Neuronal stem cell (in vitro differentiated cells): ENCODE measurements around the gene APPBP2.

Source experiments
- DNase-seq: peaks from one replicate; pipeline ENCODE4 v3.0.0-alpha.2; 2013; ENCODE audit warnings: low spot score
- H2AFZ ChIP-seq: one replicate; pipeline ENCODE4 v1.6.1; 2013; ENCODE audit warnings: mild to moderate bottlenecking, low read length, inconsistent platforms
- H2AK5ac ChIP-seq: 2 replicates; pipeline ENCODE4 v1.6.1; 2013; ENCODE audit warnings: low read depth, mild to moderate bottlenecking, inconsistent platforms, low read length, moderate library complexity, mixed read lengths
- H2BK120ac ChIP-seq: 2 replicates; pipeline ENCODE4 v1.6.1; 2013; ENCODE audit warnings: low read depth, mild to moderate bottlenecking, inconsistent platforms, low read length, moderate library complexity, mixed read lengths
- H2BK12ac ChIP-seq: one replicate; pipeline ENCODE4 v1.6.1; 2013; ENCODE audit warnings: low read length, inconsistent platforms
- H2BK15ac ChIP-seq: 2 replicates; pipeline ENCODE4 v1.6.1; 2013; ENCODE audit warnings: mild to moderate bottlenecking, low read length, inconsistent platforms, mixed read lengths
- H2BK5ac ChIP-seq: one replicate; pipeline ENCODE4 v1.6.1; 2013; ENCODE audit warnings: inconsistent platforms, mild to moderate bottlenecking, low read length, moderate library complexity
- H3K14ac ChIP-seq: one replicate; pipeline ENCODE4 v1.6.1; 2013; ENCODE audit warnings: low read length, inconsistent platforms
- H3K18ac ChIP-seq: 2 replicates; pipeline ENCODE4 v1.6.1; 2013; ENCODE audit warnings: low read length, inconsistent platforms
- H3K23ac ChIP-seq: 2 replicates; pipeline ENCODE4 v1.6.1; 2013; ENCODE audit warnings: low read depth, mild to moderate bottlenecking, mixed read lengths, low read length, inconsistent platforms; ENCODE audit not compliant: poor library complexity
- H3K27ac ChIP-seq: replicated peaks from 3 replicates; pipeline ENCODE4 v1.5.1; 2013; ENCODE audit warnings: low read length, inconsistent platforms
- H3K27me3 ChIP-seq, 3 experiments: 2 replicates each; pipeline ENCODE4 v1.6.1; 2013; ENCODE audit warnings: low read length in 3 of 3, mild to moderate bottlenecking in 2 of 3, inconsistent platforms in 1 of 3, low read depth in 1 of 3, mixed read lengths in 1 of 3, moderate library complexity in 1 of 3; ENCODE audit not compliant: control insufficient read depth in 3 of 3, insufficient read depth in 3 of 3
- H3K36me3 ChIP-seq, 2 donors: replicated peaks in 1 of 2; 2 replicates each; pipeline ENCODE4 v1.6.1; 2013; ENCODE audit warnings: low read length in 2 of 2; ENCODE audit not compliant: control insufficient read depth in 2 of 2, insufficient read depth in 2 of 2
- H3K4ac ChIP-seq: 2 replicates; pipeline ENCODE4 v1.6.1; 2013; ENCODE audit warnings: inconsistent platforms, mild to moderate bottlenecking, low read length, moderate library complexity
- H3K4me1 ChIP-seq, 2 donors: 1 replicate in 1 of 2; 2 replicates in 1 of 2; pipeline ENCODE4 v1.6.1; 2013; ENCODE audit warnings: low read length in 2 of 2, low read depth in 1 of 2; ENCODE audit not compliant: control insufficient read depth in 2 of 2, insufficient read depth in 1 of 2
- H3K4me2 ChIP-seq: one replicate; pipeline ENCODE4 v1.6.1; 2013; ENCODE audit warnings: mild to moderate bottlenecking, low read length, inconsistent platforms; ENCODE audit not compliant: insufficient read depth, poor library complexity, severe bottlenecking
- H3K4me3 ChIP-seq, 2 donors: 2 replicates each; pipeline ENCODE4 v1.5.1; 2013; ENCODE audit warnings: low read length in 2 of 2, mild to moderate bottlenecking in 2 of 2, inconsistent platforms in 1 of 2, moderate library complexity in 1 of 2
- H3K79me1 ChIP-seq: one replicate; pipeline ENCODE4 v1.6.1; 2013; ENCODE audit warnings: low read depth, mild to moderate bottlenecking, inconsistent platforms, low read length, moderate library complexity
- H3K9ac ChIP-seq: one replicate; pipeline ENCODE4 v1.6.1; 2013; ENCODE audit warnings: mild to moderate bottlenecking, low read depth, low read length, inconsistent platforms; ENCODE audit not compliant: poor library complexity
- H3K9me3 ChIP-seq, 2 donors: replicated peaks in 1 of 2; 2 replicates each; pipeline versions ENCODE3 to v1.6.1; 2013; ENCODE audit warnings: low read length in 2 of 2, mild to moderate bottlenecking in 2 of 2, inconsistent platforms in 1 of 2, low read depth in 1 of 2, mixed read lengths in 1 of 2, moderate library complexity in 1 of 2; ENCODE audit not compliant: control insufficient read depth in 2 of 2, insufficient read depth in 1 of 2
- H4K8ac ChIP-seq: one replicate; pipeline ENCODE4 v1.6.1; 2013; ENCODE audit warnings: low read depth, mild to moderate bottlenecking, inconsistent platforms, low read length, moderate library complexity
- H4K91ac ChIP-seq: one replicate; pipeline ENCODE4 v1.6.1; 2013; ENCODE audit warnings: low read length, low read depth, mild to moderate bottlenecking, inconsistent platforms; ENCODE audit not compliant: poor library complexity
- WGBS, 2 donors: extraction: QIAGEN DNeasy Blood & Tissue Kit; methylation state at CpG; one replicate each; pipeline ENCODE4 v1.1.7; 2013; ENCODE audit warnings: missing lambda C conversion rate in 2 of 2, mixed read lengths in 1 of 2; ENCODE audit not compliant: insufficient read length in 2 of 2, insufficient replicate concordance in 1 of 2; ENCODE audit errors: extremely low coverage in 2 of 2; 5-methylcytosine and 5-hydroxymethylcytosine counted together

The APPBP2 gene

GRCh38 chr17:60472449-60472848 is 53.6 kb downstream of the APPBP2 start:
- Histone ChIP-seq H3K79me1 (no peaks in the 10 kb centered on the region), H3K27ac (no peak overlapping the region), H3K4me2 (no peak overlapping the region), H4K8ac (no peak overlapping the region), H2BK120ac (no peak overlapping the region), H3K9ac (no peak overlapping the region), H3K4me3 (no peak overlapping the region), H4K91ac (no peak overlapping the region), H3K4ac (no peak overlapping the region), H3K23ac (no peak overlapping the region), H2AFZ (no peak overlapping the region), H2BK15ac (no peak overlapping the region), H3K14ac (no peak overlapping the region), H3K18ac (no peak overlapping the region), H3K27me3 (no peaks in the 10 kb centered on the region), H2AK5ac (no peak overlapping the region), H3K9me3 (peaks cover 0 to 22% of the 10 kb centered on the region in 2 donors), H3K4me1 (no peaks in the 10 kb centered on the region), H2BK12ac (no peak overlapping the region), H3K36me3 (peaks cover 3 to 86% of the 10 kb centered on the region in 2 donors), H2BK5ac (no peak overlapping the region)
- no CpG with 5 or more reads among the region's 1 CpG for WGBS, 2 donors
- DNase-seq = no peak

- no peak overlapping the region for H2AK5ac ChIP-seq
- no peak overlapping the region for H2BK5ac ChIP-seq
- no peak overlapping the region for H3K4me3 ChIP-seq
- no peaks in the 10 kb centered on the region for H3K4me1 ChIP-seq
- H2BK120ac ChIP-seq = no peak overlapping the region
- WGBS, 2 donors = no CpG with 5 or more reads among the region's 4 CpGs
- DNase-seq = no peak
- no peak overlapping the region for H3K14ac ChIP-seq
- H2BK12ac ChIP-seq = no peak overlapping the region
- no peak overlapping the region for H3K18ac ChIP-seq
- no peak overlapping the region for H3K9ac ChIP-seq
- no peak overlapping the region for H3K27ac ChIP-seq
- peaks cover 0 to 22% of the 10 kb centered on the region in 2 donors for H3K9me3 ChIP-seq
- H4K91ac ChIP-seq = no peak overlapping the region
- H3K27me3 ChIP-seq = no peaks in the 10 kb centered on the region
- H3K36me3 ChIP-seq = peaks cover 1 to 86% of the 10 kb centered on the region in 2 donors
- H2AFZ ChIP-seq = no peak overlapping the region
- H2BK15ac ChIP-seq = no peak overlapping the region
- H4K8ac ChIP-seq = no peak overlapping the region
- H3K23ac ChIP-seq = no peak overlapping the region
- H3K79me1 ChIP-seq = no peaks in the 10 kb centered on the region
- no peak overlapping the region for H3K4me2 ChIP-seq
- no peak overlapping the region for H3K4ac ChIP-seq
These were observed 54.6 kb downstream of the APPBP2 start for GRCh38 chr17:60471451-60471850.

GRCh38 chr17:60468371-60468770 is 57.7 kb downstream of the APPBP2 start:
- Histone ChIP-seq H2AFZ (no peak overlapping the region), H3K4me3 (no peak overlapping the region), H3K4ac (no peak overlapping the region), H4K91ac (no peak overlapping the region), H3K18ac (no peak overlapping the region), H3K27ac (no peak overlapping the region), H3K4me1 (no peaks in the 10 kb centered on the region), H3K23ac (no peak overlapping the region), H2BK120ac (no peak overlapping the region), H3K27me3 (no peaks in the 10 kb centered on the region), H2AK5ac (no peak overlapping the region), H3K4me2 (no peak overlapping the region), H3K9ac (no peak overlapping the region), H2BK5ac (no peak overlapping the region), H4K8ac (no peak overlapping the region), H2BK15ac (no peak overlapping the region), H3K36me3 (peaks cover 9 to 94% of the 10 kb centered on the region in 2 donors), H3K9me3 (peaks cover 0 to 21% of the 10 kb centered on the region in 2 donors), H3K14ac (no peak overlapping the region), H2BK12ac (no peak overlapping the region), H3K79me1 (no peaks in the 10 kb centered on the region)
- DNase-seq = no peak

GRCh38 chr17:60464343-60464742 is 61.7 kb downstream of the APPBP2 start:
- Histone ChIP-seq H3K23ac (no peak overlapping the region), H3K14ac (no peak overlapping the region), H2BK15ac (no peak overlapping the region), H2BK5ac (no peak overlapping the region), H3K4me1 (no peaks in the 10 kb centered on the region), H3K4ac (no peak overlapping the region), H4K91ac (no peak overlapping the region), H4K8ac (no peak overlapping the region), H3K9me3 (no peaks in the 10 kb centered on the region), H3K36me3 (peaks cover 12 to 98% of the 10 kb centered on the region in 2 donors), H3K4me3 (no peak overlapping the region), H2AK5ac (no peak overlapping the region), H3K9ac (no peak overlapping the region), H3K27me3 (no peaks in the 10 kb centered on the region), H2BK12ac (no peak overlapping the region), H3K18ac (no peak overlapping the region), H2AFZ (no peak overlapping the region), H2BK120ac (no peak overlapping the region), H3K4me2 (no peak overlapping the region), H3K79me1 (no peaks in the 10 kb centered on the region), H3K27ac (no peak overlapping the region)
- no peak for DNase-seq
- no CpG with 5 or more reads among the region's 1 CpG for WGBS, 2 donors
